GM21381 (cell line): Measurements from ENCODE around the gene KCNJ4.
"Not testable (repeated sequence)": the region's sequence is repeated elsewhere in the genome, so short reads cannot be mapped to it uniquely, and the experiment has no call there.

Experiments
- ATAC-seq: cut with Tn5 transposase; IDR thresholded peaks from one replicate; pipeline ENCODE4 v1.9.1; 2021; ENCODE audit warnings: mild to moderate bottlenecking, moderate library complexity; ENCODE audit not compliant: unreplicated experiment

Gene KCNJ4

GRCh38 chr22:38388506-38389427 is 66.2 kb downstream of the KCNJ4 start:
- ATAC-seq: not testable (repeated sequence)

GRCh38 chr22:38386918-38387317 is 68.1 kb downstream of the KCNJ4 start:
- ATAC-seq: not testable (repeated sequence)

- ATAC-seq: no peak
These were observed 71.6 kb downstream of the KCNJ4 start for GRCh38 chr22:38383417-38383816.

GRCh38 chr22:38381371-38381770 is 73.6 kb downstream of the KCNJ4 start:
- ATAC-seq: not testable (repeated sequence)
